ENCODE measurements around the gene WDR86.

WDR86 gene

GRCh38 chr7:151442776-151443496, 33.1 kb upstream of the WDR86 start:
- H3K4me3 ChIP-seq (ENCODE audit: low read length), result no peak overlapping the region
- DNase-seq (ENCODE audit: low read depth, low spot score), result no peak

GRCh38 chr7:151440799-151441445, 31.1 kb upstream of the WDR86 start:
- DNase-seq (ENCODE audit: low read depth, low spot score), result peak; percentile 55
- no peak overlapping the region for H3K4me3 ChIP-seq (ENCODE audit: low read length)

DNA sequence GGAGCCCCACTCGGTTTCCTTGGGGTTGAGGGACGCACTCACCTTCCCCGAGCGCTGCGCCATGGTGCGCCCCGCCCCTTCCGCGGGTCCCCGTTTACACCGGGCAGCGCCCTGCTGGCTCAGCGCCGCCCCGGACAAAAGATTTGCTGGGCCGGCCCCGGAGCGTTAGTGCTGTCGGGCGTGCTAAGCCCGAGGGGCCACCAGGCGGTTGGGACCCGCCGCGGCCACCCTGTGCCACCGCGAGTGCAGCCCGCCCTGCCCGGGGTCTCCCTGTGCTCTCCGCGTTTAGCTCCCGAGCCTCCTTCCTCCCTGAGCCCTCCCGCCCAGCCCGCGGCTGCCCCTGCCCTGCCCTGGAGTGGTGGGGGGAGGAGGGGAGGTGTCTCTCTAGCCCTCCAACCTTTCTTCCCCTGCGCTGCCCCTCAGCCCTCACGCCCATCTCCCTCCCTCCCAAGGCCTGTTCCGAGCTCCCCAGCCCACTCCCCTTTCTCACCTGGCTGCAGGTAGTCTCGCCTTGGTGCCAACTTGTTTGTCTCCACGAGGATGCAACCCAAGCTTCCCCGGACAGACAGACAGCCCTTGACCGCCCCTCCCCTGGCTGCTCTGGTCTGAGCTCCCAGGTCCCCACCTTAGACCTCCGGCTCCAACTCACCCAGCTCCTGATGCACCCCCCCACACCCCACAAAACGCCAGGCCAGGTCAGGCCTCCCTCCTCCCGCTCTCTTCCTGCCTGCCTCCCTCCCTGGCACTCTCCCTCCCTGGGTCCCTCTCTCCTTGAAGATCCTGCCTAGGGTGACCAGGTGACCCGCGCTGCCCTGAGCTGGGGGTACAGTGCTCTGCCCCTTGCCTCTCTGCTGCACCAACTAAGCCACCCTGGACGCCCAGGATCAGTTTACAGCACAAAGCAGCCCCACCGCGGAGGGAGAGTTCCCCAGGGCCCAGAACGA, 30.3 kb upstream of the WDR86 start, which contains the start of gene CRYGN:
TSS of gene CRYGN (minus strand) at position 287 of the 944 bp plus-strand sequence. CDS start at position 63, 224 bp downstream.
- DNase-seq (ENCODE audit: low read depth, low spot score), result no peak
- no peak within 1 kb of the TSS for H3K4me3 ChIP-seq (ENCODE audit: low read length)

DNA sequence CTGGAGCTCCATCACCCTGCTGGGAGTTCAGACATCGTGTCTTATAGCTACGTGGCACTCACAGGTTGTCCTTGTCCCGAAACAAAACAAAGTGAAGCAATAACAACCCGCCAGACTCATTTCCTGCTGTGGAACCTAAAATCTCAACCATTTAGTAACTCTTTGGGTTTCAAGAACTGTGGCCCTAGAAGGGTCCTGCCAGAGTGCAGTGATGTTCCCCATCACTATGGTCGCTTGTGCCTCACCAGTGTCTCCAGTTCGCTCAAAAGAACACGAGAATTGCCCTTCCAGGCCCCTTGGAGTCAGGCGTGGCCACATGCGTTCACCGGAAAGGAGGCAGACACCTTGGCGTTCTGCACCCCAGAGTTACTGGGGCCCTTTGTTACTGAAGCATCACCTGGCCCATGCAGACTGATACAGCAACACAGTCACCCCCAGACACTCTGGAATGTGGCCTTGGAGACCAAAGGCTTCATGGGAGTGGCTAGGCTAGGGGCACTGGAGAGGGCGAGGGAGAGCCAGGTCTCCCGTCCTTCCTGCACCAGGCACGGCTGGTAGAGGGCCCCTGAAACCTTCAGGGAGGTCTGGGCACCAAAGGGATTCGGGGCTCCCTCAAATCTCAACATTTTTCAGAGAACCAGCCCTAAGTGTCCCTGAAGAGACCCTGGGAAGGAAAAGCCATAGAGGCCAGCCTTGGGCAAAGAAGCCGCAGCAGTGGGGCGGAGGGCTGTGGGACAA, 29.2 kb upstream of the WDR86 start:
- DNase-seq (ENCODE audit: low read depth, low spot score), result no peak
- H3K4me3 ChIP-seq (ENCODE audit: low read length), result no peak overlapping the region

- no peak overlapping the region for H3K4me3 ChIP-seq (ENCODE audit: low read length)
- DNase-seq (ENCODE audit: low read depth, low spot score), result no peak
Measured at GRCh38 chr7:151437866-151438516, 28.2 kb upstream of the WDR86 start.

GRCh38 chr7:151437159-151437553, 27.3 kb upstream of the WDR86 start:
- H3K4me3 ChIP-seq (ENCODE audit: low read length), result no peak overlapping the region
- no peak for DNase-seq (ENCODE audit: low read depth, low spot score)

DNA sequence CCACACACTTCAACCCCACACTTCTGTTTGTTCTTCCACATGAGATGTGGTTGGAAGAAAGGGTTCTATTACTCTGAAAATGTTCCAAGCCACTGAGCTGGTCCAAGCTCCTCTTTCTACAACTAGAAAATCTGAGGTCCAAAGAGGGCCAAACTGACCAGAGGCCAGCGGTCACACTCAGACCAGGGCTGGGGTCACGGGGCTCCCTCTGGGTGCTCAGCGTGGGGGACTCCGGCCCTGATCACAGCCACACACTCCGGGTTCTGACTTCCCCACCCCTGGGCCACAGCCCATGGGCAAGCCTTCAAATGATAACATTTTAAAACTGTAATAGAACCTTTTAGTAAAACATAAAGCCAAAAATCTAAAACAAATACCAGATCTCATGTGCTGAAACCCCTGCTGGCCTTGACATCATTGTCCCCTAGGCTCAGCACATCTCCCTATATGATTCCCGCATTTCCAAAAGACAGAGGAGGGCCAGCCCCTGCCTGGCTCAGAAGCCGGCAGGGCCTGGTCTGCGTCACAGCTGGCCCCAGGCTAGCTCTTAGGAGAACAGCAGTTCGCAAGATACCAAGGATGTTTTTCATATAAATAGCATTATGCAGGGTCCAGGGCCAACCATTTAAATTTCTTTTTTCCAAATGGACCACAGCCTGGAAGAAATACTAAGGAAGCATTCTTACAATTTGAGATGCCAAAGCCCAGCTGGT, 26.8 kb upstream of the WDR86 start:
- no peak overlapping the region for H3K4me3 ChIP-seq (ENCODE audit: low read length)
- no peak for DNase-seq (ENCODE audit: low read depth, low spot score)

- no peak overlapping the region for H3K4me3 ChIP-seq (ENCODE audit: low read length)
- DNase-seq (ENCODE audit: low read depth, low spot score), result no peak
Measured at GRCh38 chr7:151435971-151436370, 26.1 kb upstream of the WDR86 start.

DNA sequence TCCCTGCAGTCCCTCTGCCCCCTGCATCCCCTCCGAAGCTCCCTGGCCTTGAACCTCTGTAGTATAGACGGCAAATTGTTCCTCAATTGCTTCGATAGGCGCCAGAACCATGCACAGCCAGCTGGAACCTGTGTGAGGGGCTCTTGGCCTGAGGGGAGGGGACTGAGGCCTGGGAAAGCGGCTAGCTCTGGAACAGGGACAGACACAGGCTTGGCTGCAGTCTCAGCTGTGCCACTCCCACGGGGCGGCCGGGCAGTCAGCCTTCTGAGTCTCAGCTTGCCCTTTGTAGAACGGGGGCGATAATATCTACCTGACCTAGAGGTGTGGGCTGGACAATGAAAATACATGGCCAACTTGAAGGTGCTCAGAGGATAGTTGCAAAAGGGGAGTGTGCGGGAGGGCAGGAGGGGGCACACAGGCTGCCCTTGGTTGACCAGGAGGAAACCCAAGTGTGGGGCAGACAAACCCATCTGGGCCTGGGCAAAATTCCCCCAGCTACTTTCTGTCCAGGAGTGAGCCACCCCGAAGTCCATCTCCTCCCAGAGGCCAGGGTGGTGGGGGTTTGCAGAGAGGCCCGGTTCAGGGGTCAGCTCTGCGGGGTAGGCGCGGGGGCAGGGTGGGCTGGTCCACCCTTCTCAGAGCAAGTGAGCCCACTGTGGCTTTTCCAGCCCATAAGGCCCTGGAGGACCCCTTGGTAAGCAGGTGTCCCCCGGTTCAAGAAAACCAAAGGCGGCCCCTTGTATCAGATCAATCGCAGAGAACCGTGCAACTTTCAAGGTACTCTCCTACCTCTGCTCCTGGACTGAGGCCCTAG, 25.5 kb upstream of the WDR86 start:
- no peak for DNase-seq (ENCODE audit: low read depth, low spot score)
- no peak overlapping the region for H3K4me3 ChIP-seq (ENCODE audit: low read length)

- DNase-seq (ENCODE audit: low read depth, low spot score), result no peak
- H3K4me3 ChIP-seq (ENCODE audit: low read length), result no peak overlapping the region
Measured at GRCh38 chr7:151434549-151434948, 24.7 kb upstream of the WDR86 start.

DNA sequence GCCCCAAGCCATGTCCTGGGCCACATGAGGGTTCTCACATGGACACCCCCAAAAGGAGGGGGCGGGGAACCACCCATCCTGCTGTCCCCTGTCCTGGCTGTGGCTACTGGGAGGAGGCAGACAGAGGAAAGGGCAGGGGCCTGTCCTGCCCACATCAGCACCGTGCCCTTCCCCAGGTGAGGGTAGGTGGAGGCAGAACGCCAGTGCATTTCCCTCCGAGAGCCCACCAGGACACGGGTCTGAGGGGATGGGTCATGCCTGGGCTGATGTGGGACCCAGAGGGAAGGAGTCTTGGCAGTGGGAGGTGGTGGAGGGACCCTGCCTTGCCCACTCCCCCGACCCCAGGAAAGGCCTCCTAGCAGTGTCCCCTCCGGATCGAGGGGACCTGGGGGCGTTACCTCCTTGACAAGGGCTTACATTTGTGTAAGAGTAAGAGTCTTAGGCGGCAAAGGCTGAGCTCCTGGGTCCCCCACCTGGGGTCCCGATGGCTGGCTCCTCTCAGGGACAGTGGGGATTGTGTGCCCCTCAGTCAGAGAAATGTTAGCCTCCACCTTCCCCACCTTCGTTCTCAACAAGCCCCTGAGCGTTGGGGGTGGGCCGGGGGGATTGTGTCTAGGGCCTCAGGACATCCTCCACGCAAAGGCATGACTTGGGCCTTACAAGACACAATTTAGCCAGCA, 24.0 kb upstream of the WDR86 start:
- no peak overlapping the region for H3K4me3 ChIP-seq (ENCODE audit: low read length)
- no peak for DNase-seq (ENCODE audit: low read depth, low spot score)

DNA sequence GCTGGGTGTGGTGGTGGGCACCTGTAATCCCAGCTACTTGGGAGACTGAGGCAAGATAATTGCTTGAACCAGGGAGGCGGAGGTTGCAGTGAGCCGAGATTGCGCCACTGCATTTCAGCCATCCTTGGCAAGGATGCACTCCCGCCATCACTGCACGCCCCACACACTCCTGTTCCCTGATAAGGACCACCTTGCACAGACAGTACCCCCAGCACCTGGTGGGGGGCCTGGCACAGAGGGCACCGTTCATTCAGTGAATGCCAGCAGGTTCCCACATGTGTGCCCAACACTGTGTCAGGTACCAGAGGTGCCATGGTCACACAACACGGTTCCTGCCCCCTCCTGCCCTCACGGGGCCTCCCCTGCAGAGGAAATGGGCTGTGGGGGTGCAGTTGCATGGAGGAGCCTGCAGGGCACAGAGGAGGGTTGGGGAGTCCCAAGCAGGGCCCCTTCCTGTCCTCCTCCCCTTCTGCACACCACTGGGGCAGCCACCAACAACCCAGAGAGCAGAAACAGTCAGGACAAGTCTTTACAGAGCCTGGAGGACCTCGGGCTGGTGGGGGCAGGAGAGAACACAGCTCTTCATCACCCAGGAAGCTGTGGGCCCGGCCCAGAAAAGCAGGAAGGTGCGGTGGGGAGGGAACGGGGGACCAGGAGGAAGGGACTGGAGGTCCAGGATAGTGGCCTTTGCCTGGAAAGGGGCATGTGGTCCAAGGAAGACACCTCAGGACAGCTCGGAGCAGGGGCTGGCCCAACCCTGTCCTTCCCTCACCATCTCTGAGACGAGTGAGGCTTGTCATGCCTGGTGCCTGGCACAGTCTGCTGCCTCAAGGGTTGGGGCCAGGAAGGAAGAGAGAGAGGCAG, 23.1 kb upstream of the WDR86 start:
- peak; percentile 55 for DNase-seq (ENCODE audit: low read depth, low spot score)
- no peak overlapping the region for H3K4me3 ChIP-seq (ENCODE audit: low read length)

- no peak for DNase-seq (ENCODE audit: low read depth, low spot score)
- no peak overlapping the region for H3K4me3 ChIP-seq (ENCODE audit: low read length)
Measured at GRCh38 chr7:151431768-151432311, 22.0 kb upstream of the WDR86 start.

DNA sequence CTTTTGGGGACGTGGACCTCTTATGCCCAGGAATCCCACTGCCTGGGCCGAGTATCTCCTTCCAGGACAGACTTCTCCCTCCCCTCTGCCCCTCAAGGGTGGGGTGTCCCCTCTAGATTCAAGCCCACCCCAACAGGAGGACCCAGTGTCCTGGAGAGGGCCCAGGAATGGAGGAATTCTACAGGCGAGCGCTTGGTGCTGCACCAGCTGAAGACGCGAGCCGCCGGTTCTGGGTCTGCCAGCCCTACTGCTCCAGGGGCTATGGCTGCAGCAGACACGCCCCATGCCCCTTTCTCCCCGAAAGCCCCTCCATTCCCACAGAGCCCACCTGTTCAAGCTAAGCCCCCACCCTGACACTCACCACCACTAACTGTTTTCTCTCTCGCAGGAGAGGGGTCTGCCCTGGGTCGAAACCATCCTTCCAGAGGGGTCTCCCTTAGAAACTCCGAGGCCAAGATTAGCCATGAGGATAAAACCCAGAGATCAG, 21.5 kb upstream of the WDR86 start:
- no peak for DNase-seq (ENCODE audit: low read depth, low spot score)
- H3K4me3 ChIP-seq (ENCODE audit: low read length), result no peak overlapping the region

DNA sequence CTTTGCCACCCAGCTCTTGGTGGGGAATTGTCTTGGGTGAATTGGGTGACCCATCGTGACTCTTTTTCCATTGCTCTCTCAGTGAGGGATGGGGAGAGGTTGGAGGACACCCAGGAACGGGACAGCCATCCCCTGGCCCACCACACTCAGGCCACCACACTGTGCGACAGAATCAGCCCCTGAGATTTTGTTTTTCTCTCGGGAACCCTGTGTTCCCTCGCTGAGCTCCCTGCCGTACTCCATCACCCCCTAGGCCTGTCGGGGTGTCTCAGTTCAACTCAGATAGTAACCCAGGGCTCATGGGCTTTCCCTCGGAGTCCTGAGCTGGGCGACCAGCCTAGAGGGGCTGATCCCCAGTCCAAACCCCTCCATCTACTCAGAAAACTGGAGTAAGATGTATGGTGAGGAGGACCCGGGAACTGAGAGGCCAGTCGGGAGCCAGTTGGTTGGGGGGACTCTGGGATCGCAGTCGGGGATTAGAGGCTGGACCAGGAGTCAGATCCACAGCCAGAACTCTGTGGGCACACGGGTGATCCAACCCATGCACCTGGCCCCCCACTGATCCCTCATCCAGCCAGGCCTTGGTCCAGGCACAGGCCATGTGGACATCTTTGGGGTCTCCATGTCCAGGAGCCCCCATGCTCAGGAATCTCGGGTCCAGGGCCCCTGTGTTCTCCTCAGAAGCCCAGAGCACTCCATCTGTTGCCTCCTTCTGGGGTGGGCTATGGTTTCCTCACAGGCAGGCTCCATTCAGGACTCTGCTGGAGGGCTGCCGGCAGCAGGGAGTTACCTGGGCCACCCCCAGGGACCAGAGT, 20.8 kb upstream of the WDR86 start:
- H3K4me3 ChIP-seq (ENCODE audit: low read length), result no peak overlapping the region
- no peak for DNase-seq (ENCODE audit: low read depth, low spot score)
